GM12878 (cell line): ENCODE results near the gene RASA1. TPM values are rescaled to one million over a fixed set of nuclear protein-coding genes. Genes with fewer than 3 reads are reported as not detected.

Source experiments
- CBX3 ChIP-seq: fragments of 200-600 bp; sonication (generic); IDR thresholded peaks from 2 replicates; pipeline ENCODE4 v1.6.1; 2016; ENCODE audit warnings: low read depth, borderline replicate concordance
- NRF1 ChIP-seq: conservative IDR thresholded peaks from 2 replicates; pipeline ENCODE4 v1.6.1; 2011; ENCODE audit warnings: mild to moderate bottlenecking, low read depth, low read length, improper control_type of control experiment
- POLR2A ChIP-seq: IDR thresholded peaks from 2 replicates; pipeline ENCODE4 v1.6.1; 2011; ENCODE audit warnings: low read depth, mild to moderate bottlenecking, low read length
- RFX5 ChIP-seq: IDR thresholded peaks from 2 replicates; pipeline ENCODE4 v1.6.1; 2011; ENCODE audit warnings: low read depth, low read length, improper control_type of control experiment
- SKIL ChIP-seq: fragments of 450-650 bp; IDR thresholded peaks from 2 replicates; pipeline ENCODE4 v1.6.1; 2017; ENCODE audit warnings: mild to moderate bottlenecking, low read depth, inconsistent platforms; ENCODE audit not compliant: poor library complexity, severe bottlenecking
- SP1 ChIP-seq: IDR thresholded peaks from one replicate; pipeline ENCODE4 v1.6.1; 2011; ENCODE audit warnings: low read depth, low read length
- STAT1 ChIP-seq: fragments of 450-650 bp; conservative IDR thresholded peaks from 2 replicates; pipeline ENCODE4 v1.6.1; 2014; ENCODE audit warnings: antibody characterized with exemption, mild to moderate bottlenecking
- ZNF207 ChIP-seq: fragments of 450-650 bp; IDR thresholded peaks from 2 replicates; pipeline ENCODE4 v1.6.1; 2014; ENCODE audit warnings: antibody characterized with exemption, mild to moderate bottlenecking, borderline replicate concordance
- ZSCAN29 ChIP-seq: fragments of 450-650 bp; IDR thresholded peaks from 2 replicates; pipeline ENCODE4 v1.6.1; 2017; ENCODE audit warnings: mild to moderate bottlenecking, moderate library complexity
- polyA plus RNA-seq, 11 experiments: library from polyadenylated mRNA; depleted of rRNA in 4 of 11; unstranded in 6 of 11; stranded (reverse) in 5 of 11; fragments of >200 nt; fragmentation: Nextera tagmentation in 4 of 11; fragmentation: Illumina TruSeq in 1 of 11; extraction: Ambion mirVana in 4 of 11; extraction: Trizol in 1 of 11; gene quantifications; 1 replicate in 1 of 11; 2 replicates in 10 of 11; pipeline versions ENCODE4 v1.2.1 to v1.2.3, GENCODE V29; 2011 to 2016; ENCODE audit warnings: inconsistent platforms in 2 of 11, missing spikeins in 2 of 11, low read depth in 1 of 11
- total RNA-seq, 4 experiments: library from RNA; depleted of rRNA in 3 of 4; stranded (reverse); fragments of >200 nt in 3 of 4; fragmentation: Illumina TruSeq in 1 of 4; extraction: Trizol in 1 of 4; gene quantifications; 2 replicates each; pipeline versions ENCODE4 v1.2.1 to v1.2.3, GENCODE V29; 2013 to 2021
- TF ChIP-seq, protein P1 (sequence below): fragments of 450-650 bp; IDR thresholded peaks from 2 replicates; pipeline ENCODE4 v1.6.1; 2014; ENCODE audit warnings: mild to moderate bottlenecking

Gene RASA1
- total and polyA plus RNA-seq, 10 of the 15 experiments (the other 5 are each of a cell fraction or from before 2014, with no cell fraction given) = 7.8 to 72.3 (median 21.8) TPM

DNA sequence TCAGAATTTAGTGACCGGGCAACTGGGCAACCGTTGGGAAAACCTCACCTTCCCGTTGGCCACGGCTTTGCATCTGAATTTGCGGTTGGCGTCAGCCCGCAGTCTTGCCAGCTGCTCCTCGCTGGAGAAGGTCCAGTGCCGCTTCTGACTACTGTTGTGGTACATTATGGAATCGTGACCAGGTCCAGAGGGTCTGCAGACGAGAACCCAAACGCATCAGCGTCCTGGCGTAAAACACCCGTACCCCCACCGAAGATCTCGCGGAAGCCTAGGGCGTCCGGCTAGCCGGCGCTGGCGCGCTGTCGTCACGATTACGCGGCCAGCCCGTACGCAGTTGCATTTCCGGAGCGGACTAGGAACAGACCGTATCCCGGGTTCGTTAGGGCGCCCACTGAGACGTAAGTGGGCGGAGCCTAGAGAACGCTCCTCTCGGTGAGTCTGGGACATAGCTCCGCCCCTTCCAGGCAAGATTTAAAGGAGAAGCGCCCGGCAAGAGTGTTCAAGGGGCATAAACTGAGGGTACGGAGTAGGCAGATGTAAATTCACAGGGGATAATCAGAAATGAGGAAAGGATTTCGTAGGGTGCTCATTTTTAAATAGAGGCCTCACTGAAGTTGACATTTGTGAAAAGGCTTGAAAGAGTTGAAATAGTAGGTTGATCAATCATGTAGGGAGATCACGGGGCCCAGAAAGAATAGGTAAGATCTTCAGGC is 145.1 kb downstream of the RASA1 start, which contains the start of gene CCNH (continued):
- TF ChIP-seq SKIL = no peak
- TF ChIP-seq RFX5 = no peak
- peak; percentile 78 for TF ChIP-seq SP1
- TF ChIP-seq, protein P1, sequence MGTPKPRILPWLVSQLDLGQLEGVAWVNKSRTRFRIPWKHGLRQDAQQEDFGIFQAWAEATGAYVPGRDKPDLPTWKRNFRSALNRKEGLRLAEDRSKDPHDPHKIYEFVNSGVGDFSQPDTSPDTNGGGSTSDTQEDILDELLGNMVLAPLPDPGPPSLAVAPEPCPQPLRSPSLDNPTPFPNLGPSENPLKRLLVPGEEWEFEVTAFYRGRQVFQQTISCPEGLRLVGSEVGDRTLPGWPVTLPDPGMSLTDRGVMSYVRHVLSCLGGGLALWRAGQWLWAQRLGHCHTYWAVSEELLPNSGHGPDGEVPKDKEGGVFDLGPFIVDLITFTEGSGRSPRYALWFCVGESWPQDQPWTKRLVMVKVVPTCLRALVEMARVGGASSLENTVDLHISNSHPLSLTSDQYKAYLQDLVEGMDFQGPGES = no peak
- TF ChIP-seq STAT1 = peak; percentile 39; the same call in 1 of the 2 replicates
- no peak; the same call in 1 of the 2 replicates for TF ChIP-seq ZNF207
- peak; percentile 97 for TF ChIP-seq POLR2A
- TF ChIP-seq ZSCAN29 = peak; percentile 29; the same call in 1 of the 2 replicates
- TF ChIP-seq NRF1 = no peak
- no peak for TF ChIP-seq CBX3
